Measurements from ENCODE around the gene CTSD.

GRCh38 chr11:1781593-1781975 is 17.9 kb upstream of the CTSD start:
- no peak for TF ChIP-seq NFYB (CRISPR knock-in tag; conservative IDR thresholded peaks at IDR 0.05; ENCODE audit: low read depth)
- TF ChIP-seq, protein P1, sequence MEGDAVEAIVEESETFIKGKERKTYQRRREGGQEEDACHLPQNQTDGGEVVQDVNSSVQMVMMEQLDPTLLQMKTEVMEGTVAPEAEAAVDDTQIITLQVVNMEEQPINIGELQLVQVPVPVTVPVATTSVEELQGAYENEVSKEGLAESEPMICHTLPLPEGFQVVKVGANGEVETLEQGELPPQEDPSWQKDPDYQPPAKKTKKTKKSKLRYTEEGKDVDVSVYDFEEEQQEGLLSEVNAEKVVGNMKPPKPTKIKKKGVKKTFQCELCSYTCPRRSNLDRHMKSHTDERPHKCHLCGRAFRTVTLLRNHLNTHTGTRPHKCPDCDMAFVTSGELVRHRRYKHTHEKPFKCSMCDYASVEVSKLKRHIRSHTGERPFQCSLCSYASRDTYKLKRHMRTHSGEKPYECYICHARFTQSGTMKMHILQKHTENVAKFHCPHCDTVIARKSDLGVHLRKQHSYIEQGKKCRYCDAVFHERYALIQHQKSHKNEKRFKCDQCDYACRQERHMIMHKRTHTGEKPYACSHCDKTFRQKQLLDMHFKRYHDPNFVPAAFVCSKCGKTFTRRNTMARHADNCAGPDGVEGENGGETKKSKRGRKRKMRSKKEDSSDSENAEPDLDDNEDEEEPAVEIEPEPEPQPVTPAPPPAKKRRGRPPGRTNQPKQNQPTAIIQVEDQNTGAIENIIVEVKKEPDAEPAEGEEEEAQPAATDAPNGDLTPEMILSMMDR (IDR thresholded peaks at IDR 0.05), result no peak
- TF ChIP-seq, protein P2, sequence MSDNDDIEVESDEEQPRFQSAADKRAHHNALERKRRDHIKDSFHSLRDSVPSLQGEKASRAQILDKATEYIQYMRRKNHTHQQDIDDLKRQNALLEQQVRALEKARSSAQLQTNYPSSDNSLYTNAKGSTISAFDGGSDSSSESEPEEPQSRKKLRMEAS (CRISPR knock-in tag; IDR thresholded peaks at IDR 0.05), result no peak
